Measurements from ENCODE around the gene BCDIN3D.
"Not testable (repeated sequence)": the region's sequence is repeated elsewhere in the genome, so short reads cannot be mapped to it uniquely, and the experiment has no call there.

The BCDIN3D gene

DNA sequence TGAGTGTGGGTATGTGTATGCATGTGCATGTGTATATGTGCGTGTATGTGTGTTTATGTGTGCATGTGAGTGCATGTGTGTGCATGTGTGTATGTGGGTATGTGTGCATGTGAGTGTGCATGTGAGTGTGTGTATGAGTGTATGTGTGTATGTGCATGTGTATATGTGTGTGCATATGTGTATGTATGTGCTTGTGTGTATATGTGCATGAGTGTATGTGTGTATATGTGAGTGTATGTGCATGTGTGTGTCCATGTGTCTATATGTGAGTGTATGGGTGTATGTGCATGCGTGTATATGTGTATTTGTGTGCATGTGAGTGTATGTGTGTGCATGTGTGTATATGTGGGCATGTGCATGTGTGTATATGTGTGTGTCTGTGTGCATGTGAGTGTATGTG is 35.1 kb upstream of the BCDIN3D start:
- in situ Hi-C loops (cut with HindIII; ENCODE audit: low sequenced_read_pairs), result no loop called here

GRCh38 chr12:49877066-49877465 is 34.2 kb upstream of the BCDIN3D start:
- in situ Hi-C loops (cut with HindIII; ENCODE audit: low sequenced_read_pairs), result no loop called here

DNA sequence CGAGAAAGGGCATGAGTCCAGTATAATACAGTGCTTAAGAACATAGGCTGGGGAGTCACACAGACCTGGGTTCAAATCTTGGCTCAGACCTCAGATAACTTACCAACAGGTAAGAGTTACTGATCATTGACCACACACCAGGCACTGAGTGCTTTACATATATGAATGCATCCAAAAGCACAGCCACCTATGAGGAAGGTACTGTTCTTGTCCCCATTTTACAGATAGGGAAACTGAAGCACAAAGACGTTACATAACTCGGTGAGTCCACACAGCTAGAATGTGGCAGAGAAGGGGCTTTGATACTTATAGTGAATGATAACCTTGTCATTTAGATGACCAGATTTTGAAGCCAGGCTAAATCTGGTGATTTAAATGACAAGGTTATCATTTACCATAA is 33.2 kb upstream of the BCDIN3D start:
- in situ Hi-C loops (cut with HindIII; ENCODE audit: low sequenced_read_pairs), result no loop called here

DNA sequence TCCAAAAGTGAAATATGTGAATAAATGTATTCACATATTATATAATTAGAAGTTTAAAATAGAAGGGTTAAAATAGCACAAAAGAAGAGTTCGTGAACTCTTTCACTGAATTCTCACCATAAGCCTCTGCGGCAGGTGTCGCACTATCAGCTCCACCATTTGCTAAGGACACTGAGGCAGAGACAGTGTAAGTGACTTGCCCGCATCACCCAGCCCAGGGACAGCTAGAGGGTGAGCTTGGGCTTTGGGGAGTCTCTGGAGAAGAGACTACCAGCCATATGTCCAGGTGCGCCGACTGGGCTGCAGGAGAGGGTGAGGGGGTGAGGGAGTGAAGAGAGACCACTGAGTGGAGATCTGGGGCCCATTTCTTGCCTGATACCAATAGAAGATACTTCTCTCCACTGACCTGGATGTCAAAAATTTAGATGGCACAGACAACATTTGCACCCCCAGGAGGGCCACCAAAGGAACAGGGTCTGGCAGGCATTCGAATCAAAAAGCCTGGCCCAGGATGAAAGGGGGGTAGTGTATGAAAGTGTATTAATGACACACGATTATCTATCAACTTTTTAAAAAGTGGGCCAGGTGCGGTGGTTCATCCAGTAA is 32.3 kb upstream of the BCDIN3D start:
- in situ Hi-C loops (cut with HindIII; ENCODE audit: low sequenced_read_pairs), result no loop called here

DNA sequence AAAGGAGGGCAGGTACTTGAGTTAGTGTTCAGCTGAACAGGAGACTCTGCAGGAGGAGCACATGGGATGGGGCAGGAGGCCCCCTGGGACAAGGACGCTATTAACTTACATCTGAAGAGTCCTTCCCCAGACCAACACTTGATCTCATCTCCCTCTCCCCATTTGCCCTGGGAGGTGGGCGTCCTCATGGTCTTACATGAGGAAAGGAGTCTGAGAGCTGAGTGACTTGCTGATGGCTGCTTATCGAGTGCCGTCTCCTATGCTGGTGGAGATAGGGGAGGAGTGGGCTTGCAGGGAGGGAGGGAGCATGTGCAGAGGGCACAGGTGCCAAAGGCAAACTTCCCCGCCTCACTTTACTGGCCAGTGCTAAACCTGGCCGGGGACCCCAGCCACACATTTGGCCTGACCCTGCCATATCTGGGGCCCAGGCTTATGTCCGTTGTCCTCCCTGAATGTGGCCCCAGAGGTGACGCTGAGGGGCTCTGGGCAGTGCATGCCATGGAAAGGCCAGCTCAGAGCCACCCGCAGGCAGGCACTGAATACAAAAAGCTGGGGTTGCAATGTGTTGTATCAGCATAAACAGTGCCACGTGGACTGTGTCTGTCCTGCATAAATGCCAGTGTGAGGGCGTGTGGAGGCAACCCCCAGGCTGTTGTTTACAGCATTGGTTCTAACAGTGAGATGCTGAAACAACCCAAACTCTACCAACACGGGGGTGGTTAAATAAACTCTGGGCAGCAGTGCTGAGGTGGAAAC is 31.4 kb upstream of the BCDIN3D start:
- in situ Hi-C loops (cut with HindIII; ENCODE audit: low sequenced_read_pairs), result no loop called here

GRCh38 chr12:49873361-49873934 is 30.5 kb upstream of the BCDIN3D start:
- in situ Hi-C loops (cut with HindIII; ENCODE audit: low sequenced_read_pairs), result no loop called here

DNA sequence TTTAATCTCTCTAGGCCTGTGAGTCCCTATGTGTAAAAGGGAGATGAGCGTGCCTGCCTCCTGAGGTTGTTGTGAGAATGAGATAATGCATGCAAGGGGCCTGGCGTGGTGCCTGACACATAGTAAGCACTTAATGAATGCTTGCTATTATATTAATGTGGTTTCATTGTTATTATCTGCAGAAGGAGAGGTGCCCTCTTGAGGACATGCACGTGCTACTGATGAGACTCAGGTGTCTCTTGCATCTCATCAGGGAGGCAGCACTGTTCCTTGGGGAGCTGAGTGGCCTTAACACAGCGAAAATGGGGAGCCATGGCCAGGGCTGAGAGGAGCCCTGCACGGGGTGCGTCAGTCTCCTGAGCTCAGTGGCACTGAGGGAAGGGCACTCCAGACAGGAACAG is 29.9 kb upstream of the BCDIN3D start:
- in situ Hi-C loops (cut with HindIII; ENCODE audit: low sequenced_read_pairs), result no loop called here

DNA sequence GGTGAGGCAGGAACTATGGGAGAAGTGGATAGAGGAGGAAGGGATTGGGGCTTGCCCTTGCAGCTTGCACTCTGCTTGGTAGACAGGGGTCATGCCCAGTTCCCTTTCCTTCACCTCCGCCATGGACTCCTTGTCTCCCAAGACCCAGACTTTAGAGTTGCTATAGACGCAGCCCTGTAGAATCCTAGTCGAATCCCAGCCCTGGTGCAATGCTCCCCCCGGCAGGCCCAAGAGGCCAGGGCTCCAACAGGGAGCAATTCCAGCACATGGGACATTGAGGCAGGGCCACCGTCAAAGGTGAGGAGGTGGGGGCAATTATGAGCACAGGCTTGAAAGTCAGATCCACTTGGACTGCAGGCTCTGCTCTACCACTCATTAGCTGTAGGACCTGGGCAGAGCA is 29.5 kb upstream of the BCDIN3D start:
- in situ Hi-C loops (cut with HindIII; ENCODE audit: low sequenced_read_pairs), result no loop called here

DNA sequence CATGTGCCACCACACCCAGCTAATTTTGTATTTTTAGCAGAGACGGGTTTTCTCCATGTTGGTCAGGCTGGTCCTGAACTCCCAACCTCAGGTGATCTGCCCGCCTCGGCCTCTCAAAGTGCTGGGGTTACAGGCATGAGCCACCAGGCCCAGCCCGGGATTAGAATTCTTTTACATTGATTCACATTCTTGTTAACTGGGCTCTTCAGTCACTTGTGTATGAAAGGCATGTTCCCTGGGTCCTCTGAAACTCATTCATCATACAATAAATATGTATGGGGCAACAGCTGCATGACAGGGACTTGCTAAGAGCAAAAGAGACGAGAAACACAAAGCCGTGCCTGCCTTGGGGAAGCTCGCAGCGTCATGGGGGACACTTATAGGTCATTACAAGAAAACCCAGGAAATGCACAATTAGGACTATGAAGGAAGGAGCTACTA is 28.9 kb upstream of the BCDIN3D start:
- in situ Hi-C loops (cut with HindIII; ENCODE audit: low sequenced_read_pairs), result not testable (repeated sequence)

GRCh38 chr12:49871263-49871561 is 28.3 kb upstream of the BCDIN3D start:
- in situ Hi-C loops (cut with HindIII; ENCODE audit: low sequenced_read_pairs), result no loop called here

DNA sequence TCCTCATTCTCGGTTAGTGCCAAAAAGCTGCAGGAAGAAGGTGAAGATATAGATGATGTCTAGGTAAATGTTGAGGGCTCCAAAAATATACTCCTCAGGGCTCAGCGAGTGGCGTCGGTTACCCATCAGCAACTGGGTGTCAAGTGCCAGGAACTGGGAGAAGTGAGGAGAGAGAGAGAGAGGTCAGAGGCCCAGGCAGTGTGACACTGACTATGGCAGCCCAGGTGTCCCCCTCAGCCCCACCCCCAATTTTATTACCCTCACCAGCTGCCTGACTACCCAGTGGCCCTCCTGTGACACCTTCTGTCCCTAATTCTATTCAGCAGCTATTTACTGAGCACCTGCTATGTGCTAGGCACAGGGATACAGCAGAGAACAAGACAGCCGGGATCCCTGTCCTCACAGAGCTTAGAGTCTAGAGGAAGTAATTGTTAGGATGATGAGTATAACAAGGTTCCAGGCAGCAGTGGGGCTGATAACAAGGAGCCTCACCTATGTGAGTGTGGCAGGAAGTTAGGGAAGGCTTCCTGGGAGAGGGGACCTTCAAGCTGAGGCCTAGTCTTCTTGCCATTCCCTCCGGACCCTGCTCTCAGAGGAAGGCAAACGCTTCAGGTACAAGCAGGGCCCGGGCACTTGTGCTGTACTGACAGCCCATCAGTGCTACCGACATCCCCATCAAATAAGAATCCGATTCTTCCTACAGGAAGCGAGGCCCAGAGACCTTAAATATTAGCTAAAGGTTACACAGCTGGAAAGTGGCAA is 27.8 kb upstream of the BCDIN3D start:
- in situ Hi-C loops (cut with HindIII; ENCODE audit: low sequenced_read_pairs), result no loop called here

- in situ Hi-C loops (cut with HindIII; ENCODE audit: low sequenced_read_pairs), result no loop called here
These were observed 27.1 kb upstream of the BCDIN3D start for GRCh38 chr12:49869816-49870500.

- in situ Hi-C loops (cut with HindIII; ENCODE audit: low sequenced_read_pairs), result no loop called here
These were observed 26.3 kb upstream of the BCDIN3D start for GRCh38 chr12:49868952-49869815.

- in situ Hi-C loops (cut with HindIII; ENCODE audit: low sequenced_read_pairs), result no loop called here
These were observed 25.5 kb upstream of the BCDIN3D start for GRCh38 chr12:49868449-49868848.

- in situ Hi-C loops (cut with HindIII; ENCODE audit: low sequenced_read_pairs), result no loop called here
These were observed 24.9 kb upstream of the BCDIN3D start for GRCh38 chr12:49867570-49868341.

DNA sequence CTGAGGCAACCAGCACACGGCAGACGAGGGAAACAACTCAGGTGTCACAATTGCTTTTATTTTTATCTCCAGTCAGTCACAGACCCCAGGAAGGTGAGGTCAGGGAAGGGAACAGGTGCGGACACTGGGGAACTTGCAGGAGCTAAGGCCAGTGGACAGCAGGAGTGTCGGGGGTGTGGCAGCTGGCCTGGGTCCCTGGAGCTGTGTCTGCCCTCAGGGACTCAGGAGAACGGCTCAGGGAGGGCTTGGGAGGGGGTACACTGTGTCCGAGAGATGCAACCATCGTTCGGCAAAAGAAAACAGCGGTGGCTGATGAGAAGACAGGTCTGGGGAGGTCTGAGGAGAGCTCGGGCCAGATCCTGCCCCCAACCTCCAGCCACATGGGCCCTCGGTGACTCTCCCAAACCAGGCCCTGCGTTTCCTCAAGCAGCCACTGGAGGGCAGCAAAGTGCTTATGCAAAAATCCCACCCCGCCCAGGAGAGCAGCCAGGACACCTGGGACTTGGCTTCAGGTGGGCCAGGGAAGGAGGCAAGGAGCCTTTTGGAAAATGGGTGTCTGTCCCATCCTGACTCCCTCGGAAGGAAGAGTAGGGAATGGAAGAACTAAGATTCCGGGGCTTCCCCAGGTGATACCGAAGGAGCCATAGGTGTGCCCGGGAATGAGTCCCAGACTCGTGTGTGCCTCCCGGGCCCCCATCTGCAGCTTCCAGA is 24.1 kb upstream of the BCDIN3D start:
- in situ Hi-C loops (cut with HindIII; ENCODE audit: low sequenced_read_pairs), result no loop called here

DNA sequence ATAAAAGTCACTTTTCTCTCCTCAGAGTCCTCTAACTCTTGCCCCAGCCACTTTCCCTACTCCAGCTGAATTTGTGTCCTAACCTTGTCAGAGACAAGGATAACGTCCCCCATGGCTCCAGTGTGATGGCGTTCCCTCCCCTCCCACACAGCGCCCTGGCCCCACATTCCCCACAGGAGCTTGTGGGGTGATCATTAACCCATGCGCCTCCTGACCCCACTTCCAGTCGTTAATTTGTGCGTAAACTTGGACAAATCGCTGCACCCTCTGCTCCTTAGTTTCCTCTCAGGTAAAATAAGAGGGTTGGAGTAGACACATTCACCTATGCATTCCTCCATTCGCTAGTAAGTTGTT is 22.9 kb upstream of the BCDIN3D start:
- in situ Hi-C loops (cut with HindIII; ENCODE audit: low sequenced_read_pairs), result no loop called here

DNA sequence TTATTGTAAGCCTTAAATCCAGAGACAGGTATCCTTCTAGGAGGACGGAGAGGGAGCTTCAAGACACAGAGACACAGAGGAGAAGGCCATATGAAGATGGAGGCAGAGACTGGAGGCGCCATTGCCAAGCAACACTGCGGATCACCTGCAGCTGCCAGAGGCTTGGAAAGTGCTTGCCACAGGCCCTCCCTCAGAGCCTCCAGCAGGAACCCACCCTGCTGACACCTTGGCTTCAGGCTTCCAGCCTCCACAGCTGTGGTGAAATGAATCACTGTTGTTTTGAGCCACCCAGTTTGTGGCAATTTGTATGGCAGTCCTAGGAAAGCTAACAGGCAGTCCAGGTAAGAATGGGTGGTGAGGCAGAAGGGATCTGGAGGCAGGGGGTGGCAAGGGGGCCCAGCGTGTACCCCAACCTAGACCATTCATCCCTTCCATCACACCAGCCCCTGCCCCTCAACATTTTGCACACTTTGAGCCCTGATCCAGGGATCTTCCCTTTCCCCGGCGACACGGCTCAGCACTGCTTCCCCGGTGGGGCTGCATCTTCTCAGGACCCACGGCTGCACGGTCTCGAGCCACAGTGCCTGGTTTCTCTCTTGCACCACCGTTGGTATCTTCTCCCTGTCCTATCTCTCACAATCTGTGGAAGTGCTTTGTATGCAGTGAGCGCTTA is 22.3 kb upstream of the BCDIN3D start:
- in situ Hi-C loops (cut with HindIII; ENCODE audit: low sequenced_read_pairs), result no loop called here

DNA sequence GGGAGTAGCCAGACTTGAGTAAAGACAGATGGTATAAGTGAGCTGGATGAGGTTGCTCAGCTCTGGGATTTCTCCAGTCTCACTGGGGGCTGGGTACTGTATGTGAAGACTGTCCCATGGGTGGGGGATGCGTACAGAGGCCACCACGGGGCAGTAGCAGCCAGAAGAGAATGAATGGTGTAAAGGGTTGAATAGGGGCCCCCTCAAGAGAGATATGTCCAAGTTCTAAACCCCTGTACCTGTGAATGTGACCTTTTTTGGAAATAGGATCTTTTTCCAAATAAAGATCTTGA is 21.8 kb upstream of the BCDIN3D start:
- in situ Hi-C loops (cut with HindIII; ENCODE audit: low sequenced_read_pairs), result no loop called here
